ENCODE measurements around the gene CNTD1.
A peak's percentile ranks its signal among the peaks of the same experiment; 100 is the strongest.

The CNTD1 gene

GRCh38 chr17:42803074-42803883, 4.6 kb downstream of the CNTD1 start:
- DNase-seq (ENCODE audit: extremely low read depth in 1 of 2, low read depth in 1 of 2) = no peak

- no peak for DNase-seq (ENCODE audit: extremely low read depth in 1 of 2, low read depth in 1 of 2)
Measured at GRCh38 chr17:42804918-42805367, 6.3 kb downstream of the CNTD1 start.

GRCh38 chr17:42806249-42806648, 7.6 kb downstream of the CNTD1 start:
- DNase-seq (ENCODE audit: extremely low read depth in 1 of 2, low read depth in 1 of 2) = no peak

GRCh38 chr17:42809250-42809649, 10.6 kb downstream of the CNTD1 start:
- DNase-seq (ENCODE audit: extremely low read depth in 1 of 2, low read depth in 1 of 2) = no peak

GRCh38 chr17:42814633-42815399, 16.2 kb downstream of the CNTD1 start:
- no peak for DNase-seq (ENCODE audit: extremely low read depth in 1 of 2, low read depth in 1 of 2)

- no peak for DNase-seq (ENCODE audit: extremely low read depth in 1 of 2, low read depth in 1 of 2)
Measured at GRCh38 chr17:42817866-42818265, 19.2 kb downstream of the CNTD1 start.

GRCh38 chr17:42818379-42818778, 19.7 kb downstream of the CNTD1 start:
- DNase-seq (ENCODE audit: extremely low read depth in 1 of 2, low read depth in 1 of 2) = no peak

GRCh38 chr17:42819939-42820535, 21.4 kb downstream of the CNTD1 start:
- DNase-seq (ENCODE audit: extremely low read depth in 1 of 2, low read depth in 1 of 2) = peak in 1 of 2 donors; percentile 40

- no peak for DNase-seq (ENCODE audit: extremely low read depth in 1 of 2, low read depth in 1 of 2)
Measured at GRCh38 chr17:42821176-42821575, 22.5 kb downstream of the CNTD1 start.

GRCh38 chr17:42827472-42827871, 28.8 kb downstream of the CNTD1 start:
- no peak for DNase-seq (ENCODE audit: extremely low read depth in 1 of 2, low read depth in 1 of 2)

- DNase-seq (ENCODE audit: extremely low read depth in 1 of 2, low read depth in 1 of 2) = no peak
Measured at GRCh38 chr17:42830971-42831370, 32.3 kb downstream of the CNTD1 start.

- no peak for DNase-seq (ENCODE audit: extremely low read depth in 1 of 2, low read depth in 1 of 2)
Measured at GRCh38 chr17:42832213-42832933, 33.7 kb downstream of the CNTD1 start.

- peak; percentile 75 to 85 for DNase-seq (ENCODE audit: extremely low read depth in 1 of 2, low read depth in 1 of 2)
Measured at GRCh38 chr17:42832934-42833766, 34.5 kb downstream of the CNTD1 start, which contains the start of gene PSME3. TSS of gene PSME3 (plus strand) at chr17:42833397. CDS start at chr17:42833632, 235 bp downstream.

GRCh38 chr17:42833767-42834422, 35.2 kb downstream of the CNTD1 start:
- DNase-seq (ENCODE audit: extremely low read depth in 1 of 2, low read depth in 1 of 2) = no peak

- no peak for DNase-seq (ENCODE audit: extremely low read depth in 1 of 2, low read depth in 1 of 2)
Measured at GRCh38 chr17:42835732-42836131, 37.1 kb downstream of the CNTD1 start.

GRCh38 chr17:42841975-42842685, 43.5 kb downstream of the CNTD1 start:
- no peak for DNase-seq (ENCODE audit: extremely low read depth in 1 of 2, low read depth in 1 of 2)

- no peak for DNase-seq (ENCODE audit: extremely low read depth in 1 of 2, low read depth in 1 of 2)
Measured at GRCh38 chr17:42843358-42843934, 44.8 kb downstream of the CNTD1 start.

- no peak for DNase-seq (ENCODE audit: extremely low read depth in 1 of 2, low read depth in 1 of 2)
Measured at GRCh38 chr17:42844271-42844670, 45.6 kb downstream of the CNTD1 start, which contains the start of gene AOC2. TSS of gene AOC2 (plus strand) at chr17:42844580. CDS start at chr17:42844627, 47 bp downstream.

All from activated CD8-positive, alpha-beta memory T cell treated with anti-CD3 and anti-CD28 coated beads for 1 hour (primary cell).